GM12878 (cell line): ENCODE measurements around the gene CDR2L. TPM values are rescaled to one million over a fixed set of nuclear protein-coding genes. Genes with fewer than 3 reads are reported as not detected.

Experiments used
- ATAC-seq: fragments of 200-7000 bp; cut with Tn5 transposase; 3 replicates; pipeline ENCODE4 v1.9.1; 2020; ENCODE audit warnings: mild to moderate bottlenecking, moderate library complexity
- BruUV-seq: library from RNA; stranded (reverse); fragments of 400-500 nt; replicated peaks from 2 replicates; lab custom pipeline; 2021; lab: Mats Ljungman, UMichigan
- CTCF ChIA-PET: fragments of 300-600 bp; sonication (Branson Sonifier 250); formaldehyde crosslinking; extraction: SDS; loops from one replicate; lab custom pipeline; 2021; ENCODE audit warnings: inconsistent platforms; lab: Yijun Ruan, JAX
- POLR2A ChIA-PET: fragments of 350-600 bp; formaldehyde crosslinking; extraction: SDS; loops from one replicate; lab custom pipeline; 2021; ENCODE audit warnings: inconsistent platforms; lab: Charles Lee
- RAD21 ChIA-PET: fragments of 300-600 bp; sonication (Branson Sonifier 250); formaldehyde crosslinking; loops from one replicate; lab custom pipeline; 2023; ENCODE audit warnings: antibody characterized with exemption; ENCODE audit not compliant: unreplicated experiment; lab: Charles Lee
- SMC1A ChIA-PET: fragments of 300-600 bp; sonication (Branson Sonifier 250); formaldehyde crosslinking; loops from one replicate; lab custom pipeline; 2023; ENCODE audit not compliant: unreplicated experiment, uncharacterized antibody; lab: Charles Lee
- DNase-seq: peaks from one replicate; pipeline ENCODE4 v3.0.0-alpha.2; 2011; ENCODE audit warnings: low read depth, low spot score
- FAIRE-seq: peaks from 3 replicates; lab custom pipeline; 2011; peaks lifted over from hg19 to GRCh38; lab: Jason Lieb, UNC
- H2AFZ ChIP-seq: 2 replicates; pipeline ENCODE4 v1.6.0; 2011; ENCODE audit warnings: low read depth, low read length, control low read depth; ENCODE audit not compliant: control insufficient read depth
- H3K27ac ChIP-seq: 2 replicates; pipeline ENCODE4 v1.5.1; 2011; ENCODE audit warnings: control low read depth; ENCODE audit not compliant: control insufficient read depth, insufficient read depth
- H3K27me3 ChIP-seq, 2 experiments: replicated peaks in 1 of 2; 2 replicates each; pipeline versions ENCODE4 v1.6.0 to v1.6.1; 2011; ENCODE audit warnings: low read length in 1 of 2; ENCODE audit not compliant: control insufficient read depth in 2 of 2, insufficient read depth in 2 of 2
- H3K36me3 ChIP-seq, 2 experiments: 2 replicates each; pipeline ENCODE4 v1.5.1; 2011; ENCODE audit warnings: low read length in 1 of 2; ENCODE audit not compliant: control insufficient read depth in 2 of 2, insufficient read depth in 2 of 2
- H3K4me1 ChIP-seq: 2 replicates; pipeline ENCODE4 v1.6.1; 2011; ENCODE audit warnings: mild to moderate bottlenecking, low read length, moderate library complexity, mixed read lengths; ENCODE audit not compliant: control insufficient read depth, insufficient read depth
- H3K4me2 ChIP-seq: 2 replicates; pipeline ENCODE4 v1.6.0; 2011; ENCODE audit warnings: control low read depth; ENCODE audit not compliant: control insufficient read depth, insufficient read depth
- H3K4me3 ChIP-seq: fragments of 200-600 bp; sonication (generic); 2 replicates; pipeline ENCODE4 v1.5.1; 2016
- H3K79me2 ChIP-seq: 2 replicates; pipeline ENCODE4 v1.6.0; 2011; ENCODE audit warnings: low read length; ENCODE audit not compliant: control insufficient read depth, insufficient read depth
- H3K9ac ChIP-seq: 2 replicates; pipeline ENCODE4 v1.8.0; 2011; ENCODE audit warnings: low read length, control low read depth, mixed read lengths; ENCODE audit not compliant: control insufficient read depth, insufficient read depth
- H3K9me3 ChIP-seq: replicated peaks from 3 replicates; pipeline ENCODE4 v1.5.1; 2011; ENCODE audit warnings: mild to moderate bottlenecking, low read length; ENCODE audit not compliant: control insufficient read depth, insufficient read depth
- H4K20me1 ChIP-seq: 2 replicates; pipeline ENCODE4 v1.6.0; 2011; ENCODE audit not compliant: control insufficient read depth, insufficient read depth
- ASH2L ChIP-seq: fragments of 300-600, 200-600 bp; sonication (generic); IDR thresholded peaks from 2 replicates; pipeline ENCODE4 v1.6.1; 2017; ENCODE audit warnings: low read depth, mild to moderate bottlenecking, borderline replicate concordance
- EGR1 ChIP-seq, 2 experiments: IDR thresholded peaks; 1 replicate in 1 of 2; 2 replicates in 1 of 2; pipeline ENCODE4 v1.6.1; 2011 to 2012; ENCODE audit warnings: low read depth in 2 of 2, low read length in 2 of 2, borderline replicate concordance in 1 of 2, mild to moderate bottlenecking in 1 of 2, moderate library complexity in 1 of 2
- EP300 ChIP-seq, 2 experiments: fragments of 150-350 bp in 1 of 2; IDR thresholded peaks; 2 replicates each; pipeline ENCODE4 v1.6.1; 2011 to 2012; ENCODE audit warnings: low read depth in 2 of 2, low read length in 2 of 2, borderline replicate concordance in 1 of 2, improper control_type of control experiment in 1 of 2, inconsistent platforms in 1 of 2; ENCODE audit not compliant: control insufficient read depth in 1 of 2
- MYB ChIP-seq: fragments of 150-350 bp; IDR thresholded peaks from 2 replicates; pipeline ENCODE4 v1.6.1; 2014; ENCODE audit warnings: mild to moderate bottlenecking, low read depth, low read length, borderline replicate concordance
- RBBP5 ChIP-seq: fragments of 200-600 bp; sonication (generic); conservative IDR thresholded peaks from 2 replicates; pipeline ENCODE4 v1.6.1; 2016
- RUNX3 ChIP-seq: IDR thresholded peaks from 2 replicates; pipeline ENCODE4 v1.6.1; 2012; ENCODE audit warnings: low read length, inconsistent platforms
- TAF1 ChIP-seq: IDR thresholded peaks from 2 replicates; pipeline ENCODE4 v1.6.1; 2011; ENCODE audit warnings: mild to moderate bottlenecking, low read depth, low read length, borderline replicate concordance
- TCF3 ChIP-seq: IDR thresholded peaks from 2 replicates; pipeline ENCODE4 v1.6.1; 2012; ENCODE audit warnings: low read depth, mild to moderate bottlenecking, low read length, borderline replicate concordance; ENCODE audit not compliant: insufficient read depth
- WGBS: methylation state at CpG from one replicate; pipeline ENCODE4 v1.1.6; 2016; ENCODE audit warnings: low lambda C conversion rate; ENCODE audit not compliant: insufficient replicate concordance, insufficient coverage; ENCODE audit errors: missing lambda C conversion rate; 5-methylcytosine and 5-hydroxymethylcytosine counted together
- in situ Hi-C: fragments of 300-500 bp; cut with MboI; formaldehyde crosslinking; loops from 9 replicates; pipeline ENCODE4 v1.14.3; 2018; ENCODE audit warnings: mixed read lengths
- intact Hi-C: fragments of 100-400 bp; cut with micrococcal nuclease; formaldehyde crosslinking; loops from one replicate; pipeline ENCODE4 v1.14.2; 2022; ENCODE audit not compliant: unreplicated experiment
- polyA plus RNA-seq, 11 experiments: library from polyadenylated mRNA; depleted of rRNA in 4 of 11; unstranded in 6 of 11; stranded (reverse) in 5 of 11; fragments of >200 nt; fragmentation: Nextera tagmentation in 4 of 11; fragmentation: Illumina TruSeq in 1 of 11; extraction: Ambion mirVana in 4 of 11; extraction: Trizol in 1 of 11; gene quantifications; 1 replicate in 1 of 11; 2 replicates in 10 of 11; pipeline versions ENCODE4 v1.2.1 to v1.2.3, GENCODE V29; 2011 to 2016; ENCODE audit warnings: inconsistent platforms in 2 of 11, missing spikeins in 2 of 11, low read depth in 1 of 11
- total RNA-seq, 4 experiments: library from RNA; depleted of rRNA in 3 of 4; stranded (reverse); fragments of >200 nt in 3 of 4; fragmentation: Illumina TruSeq in 1 of 4; extraction: Trizol in 1 of 4; gene quantifications; 2 replicates each; pipeline versions ENCODE4 v1.2.1 to v1.2.3, GENCODE V29; 2013 to 2021
- TF ChIP-seq, protein P1 (sequence below): fragments of 450-650 bp; formaldehyde crosslinking; IDR thresholded peaks from 2 replicates; pipeline ENCODE4 v1.4.0; 2022; ENCODE audit warnings: mild to moderate bottlenecking, moderate library complexity
- TF ChIP-seq, protein P2 (sequence below): fragments of 450-650 bp; IDR thresholded peaks from 2 replicates; pipeline ENCODE4 v1.6.1; 2016; ENCODE audit warnings: mild to moderate bottlenecking
- TF ChIP-seq, protein P3 (sequence below): fragments of 450-650 bp; IDR thresholded peaks from 2 replicates; pipeline ENCODE4 v1.6.1; 2017; ENCODE audit warnings: antibody characterized with exemption, mild to moderate bottlenecking, moderate library complexity

CDR2L gene
- total and polyA plus RNA-seq, 10 of the 15 experiments (the other 5 are each of a cell fraction or from before 2014, with no cell fraction given), result 0.03 to 0.18 (median 0.04) TPM; not detected in 6

GRCh38 chr17:74977802-74978201 lies 9.6 kb upstream of the CDR2L start:
- ChIA-PET SMC1A (interaction anchor here (1.4 kb wide), 1 partner anchor 16 kb away, joined by 3 read pairs; no protein-coding TSS in a partner anchor), POLR2A (no interaction called here), CTCF (interaction anchor here (12.7 kb wide), 1 partner anchor 16 kb away, joined by 92 read pairs; no protein-coding TSS in a partner anchor), RAD21 (no interaction called here)
- Histone ChIP-seq H3K4me3 (no peak overlapping the region), H3K9me3 (no peaks in the 10 kb centered on the region), H3K4me1 (peaks cover 8% of the 10 kb centered on the region), H3K27me3 (peaks cover 2 to 10% of the 10 kb centered on the region in 2 experiments; a peak in 3 of 4 replicates), H3K36me3 (no peaks in the 10 kb centered on the region), H3K9ac (no peak overlapping the region), H3K27ac (no peak overlapping the region), H2AFZ (no peak overlapping the region), H3K79me2 (no peaks in the 10 kb centered on the region), H4K20me1 (no peaks in the 10 kb centered on the region), H3K4me2 (no peak overlapping the region)
- no peak for ATAC-seq
- BruUV-seq, result no TSS peak
- intact Hi-C loops, result no loop called here
- in situ Hi-C loops, result no loop called here
- WGBS, result 34% methylated on average over 3 of the region's 3 CpGs
- no peak for FAIRE-seq
- DNase-seq, result no peak
- TF ChIP-seq RUNX3, result no peak
- no peak for TF ChIP-seq ASH2L
- TF ChIP-seq RBBP5, result no peak
- TF ChIP-seq EP300 (IDR thresholded peaks at IDR 0.05; ENCODE audit: borderline replicate concordance in 1 of 2, control insufficient read depth in 1 of 2, low read depth in 2 of 2, low read length in 2 of 2), result no peak
- TF ChIP-seq, protein P1, sequence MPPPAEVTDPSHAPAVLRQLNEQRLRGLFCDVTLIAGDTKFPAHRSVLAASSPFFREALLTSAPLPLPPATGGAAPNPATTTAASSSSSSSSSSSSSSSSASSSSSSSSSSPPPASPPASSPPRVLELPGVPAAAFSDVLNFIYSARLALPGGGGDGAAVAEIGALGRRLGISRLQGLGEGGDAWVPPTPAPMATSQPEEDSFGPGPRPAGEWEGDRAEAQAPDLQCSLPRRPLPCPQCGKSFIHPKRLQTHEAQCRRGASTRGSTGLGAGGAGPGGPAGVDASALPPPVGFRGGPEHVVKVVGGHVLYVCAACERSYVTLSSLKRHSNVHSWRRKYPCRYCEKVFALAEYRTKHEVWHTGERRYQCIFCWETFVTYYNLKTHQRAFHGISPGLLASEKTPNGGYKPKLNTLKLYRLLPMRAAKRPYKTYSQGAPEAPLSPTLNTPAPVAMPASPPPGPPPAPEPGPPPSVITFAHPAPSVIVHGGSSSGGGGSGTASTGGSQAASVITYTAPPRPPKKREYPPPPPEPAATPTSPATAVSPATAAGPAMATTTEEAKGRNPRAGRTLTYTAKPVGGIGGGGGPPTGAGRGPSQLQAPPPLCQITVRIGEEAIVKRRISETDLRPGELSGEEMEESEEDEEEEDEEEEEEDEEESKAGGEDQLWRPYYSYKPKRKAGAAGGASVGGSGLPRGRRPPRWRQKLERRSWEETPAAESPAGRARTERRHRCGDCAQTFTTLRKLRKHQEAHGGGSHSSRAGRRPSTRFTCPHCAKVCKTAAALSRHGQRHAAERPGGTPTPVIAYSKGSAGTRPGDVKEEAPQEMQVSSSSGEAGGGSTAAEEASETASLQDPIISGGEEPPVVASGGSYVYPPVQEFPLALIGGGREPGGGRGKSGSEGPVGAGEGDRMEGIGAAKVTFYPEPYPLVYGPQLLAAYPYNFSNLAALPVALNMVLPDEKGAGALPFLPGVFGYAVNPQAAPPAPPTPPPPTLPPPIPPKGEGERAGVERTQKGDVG (CRISPR knock-in tag), result no peak
- TF ChIP-seq, protein P2, sequence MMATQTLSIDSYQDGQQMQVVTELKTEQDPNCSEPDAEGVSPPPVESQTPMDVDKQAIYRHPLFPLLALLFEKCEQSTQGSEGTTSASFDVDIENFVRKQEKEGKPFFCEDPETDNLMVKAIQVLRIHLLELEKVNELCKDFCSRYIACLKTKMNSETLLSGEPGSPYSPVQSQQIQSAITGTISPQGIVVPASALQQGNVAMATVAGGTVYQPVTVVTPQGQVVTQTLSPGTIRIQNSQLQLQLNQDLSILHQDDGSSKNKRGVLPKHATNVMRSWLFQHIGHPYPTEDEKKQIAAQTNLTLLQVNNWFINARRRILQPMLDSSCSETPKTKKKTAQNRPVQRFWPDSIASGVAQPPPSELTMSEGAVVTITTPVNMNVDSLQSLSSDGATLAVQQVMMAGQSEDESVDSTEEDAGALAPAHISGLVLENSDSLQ, result no peak
- TF ChIP-seq TCF3, result no peak
- TF ChIP-seq MYB, result no peak
- no peak for TF ChIP-seq EGR1 (IDR thresholded peaks at IDR 0.05; ENCODE audit: borderline replicate concordance in 1 of 2, low read depth in 2 of 2, low read length in 2 of 2)
- TF ChIP-seq TAF1, result no peak
- TF ChIP-seq, protein P3, sequence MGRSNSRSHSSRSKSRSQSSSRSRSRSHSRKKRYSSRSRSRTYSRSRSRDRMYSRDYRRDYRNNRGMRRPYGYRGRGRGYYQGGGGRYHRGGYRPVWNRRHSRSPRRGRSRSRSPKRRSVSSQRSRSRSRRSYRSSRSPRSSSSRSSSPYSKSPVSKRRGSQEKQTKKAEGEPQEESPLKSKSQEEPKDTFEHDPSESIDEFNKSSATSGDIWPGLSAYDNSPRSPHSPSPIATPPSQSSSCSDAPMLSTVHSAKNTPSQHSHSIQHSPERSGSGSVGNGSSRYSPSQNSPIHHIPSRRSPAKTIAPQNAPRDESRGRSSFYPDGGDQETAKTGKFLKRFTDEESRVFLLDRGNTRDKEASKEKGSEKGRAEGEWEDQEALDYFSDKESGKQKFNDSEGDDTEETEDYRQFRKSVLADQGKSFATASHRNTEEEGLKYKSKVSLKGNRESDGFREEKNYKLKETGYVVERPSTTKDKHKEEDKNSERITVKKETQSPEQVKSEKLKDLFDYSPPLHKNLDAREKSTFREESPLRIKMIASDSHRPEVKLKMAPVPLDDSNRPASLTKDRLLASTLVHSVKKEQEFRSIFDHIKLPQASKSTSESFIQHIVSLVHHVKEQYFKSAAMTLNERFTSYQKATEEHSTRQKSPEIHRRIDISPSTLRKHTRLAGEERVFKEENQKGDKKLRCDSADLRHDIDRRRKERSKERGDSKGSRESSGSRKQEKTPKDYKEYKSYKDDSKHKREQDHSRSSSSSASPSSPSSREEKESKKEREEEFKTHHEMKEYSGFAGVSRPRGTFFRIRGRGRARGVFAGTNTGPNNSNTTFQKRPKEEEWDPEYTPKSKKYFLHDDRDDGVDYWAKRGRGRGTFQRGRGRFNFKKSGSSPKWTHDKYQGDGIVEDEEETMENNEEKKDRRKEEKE, result no peak
